Endodermal cell (in vitro differentiated cells): ENCODE measurements around the gene NCKAP5. TPM values are rescaled to one million over a fixed set of nuclear protein-coding genes. Genes with fewer than 3 reads are reported as not detected.
A peak's percentile ranks its signal among the peaks of the same experiment; 100 is the strongest.

ENCODE experiments used
- DNase-seq: peaks from one replicate; pipeline ENCODE4 v3.0.0-alpha.2; 2017
- H3K27ac ChIP-seq: 2 replicates; pipeline ENCODE4 v1.5.1; 2013; ENCODE audit warnings: mild to moderate bottlenecking, low read depth, low read length, moderate library complexity
- H3K27me3 ChIP-seq: 2 replicates; pipeline ENCODE4 v1.6.1; 2013; ENCODE audit warnings: mild to moderate bottlenecking, low read length, moderate library complexity; ENCODE audit not compliant: insufficient read depth, control insufficient read depth, poor library complexity, severe bottlenecking
- H3K36me3 ChIP-seq: 2 replicates; pipeline ENCODE4 v1.7.0; 2013; ENCODE audit warnings: mild to moderate bottlenecking, low read length, moderate library complexity; ENCODE audit not compliant: control insufficient read depth, insufficient read depth
- H3K4me1 ChIP-seq: one replicate; pipeline ENCODE4 v1.7.0; 2013; ENCODE audit warnings: low read length; ENCODE audit not compliant: control insufficient read depth, insufficient read depth
- H3K4me3 ChIP-seq: 2 replicates; pipeline ENCODE4 v1.5.1; 2013; ENCODE audit warnings: mild to moderate bottlenecking, low read length, moderate library complexity
- H3K9ac ChIP-seq: 2 replicates; pipeline ENCODE4 v1.6.1; 2013; ENCODE audit warnings: mild to moderate bottlenecking, low read length, moderate library complexity; ENCODE audit not compliant: poor library complexity, severe bottlenecking; ENCODE audit errors: extremely low read depth
- H3K9me3 ChIP-seq: 2 replicates; pipeline ENCODE4 v1.6.1; 2013; ENCODE audit warnings: mild to moderate bottlenecking, low read length, moderate library complexity; ENCODE audit not compliant: control insufficient read depth
- H3K27ac Mint-ChIP-seq: 2 replicates; pipeline ENCODE4 v1.8.0; 2020; ENCODE audit warnings: mixed read lengths
- H3K27me3 Mint-ChIP-seq: 2 replicates; pipeline ENCODE4 v1.8.0; 2021; ENCODE audit warnings: mild to moderate bottlenecking, mixed read lengths; ENCODE audit not compliant: insufficient read depth
- H3K36me3 Mint-ChIP-seq: 2 replicates; pipeline ENCODE4 v1.8.0; 2020; ENCODE audit warnings: low read depth, mixed read lengths
- H3K4me1 Mint-ChIP-seq: 2 replicates; pipeline ENCODE4 v1.8.0; 2020; ENCODE audit warnings: mixed read lengths
- H3K4me3 Mint-ChIP-seq: 2 replicates; pipeline ENCODE4 v1.8.0; 2020; ENCODE audit warnings: mild to moderate bottlenecking, moderate library complexity, mixed read lengths
- H3K9me3 Mint-ChIP-seq: 2 replicates; pipeline ENCODE4 v1.8.0; 2020; ENCODE audit warnings: mild to moderate bottlenecking, mixed read lengths
- WGBS, 2 experiments: methylation state at CpG; one replicate each; pipeline versions ENCODE4 v1.1.5 to v1.1.7; 2013; ENCODE audit warnings: missing lambda C conversion rate in 2 of 2, mixed read lengths in 1 of 2; ENCODE audit not compliant: insufficient coverage in 1 of 2, insufficient read length in 1 of 2; 5-methylcytosine and 5-hydroxymethylcytosine counted together
- total RNA-seq, 2 donors: library from RNA; stranded (reverse); fragmentation: NEBNext Ultra II Directional in 1 of 2; extraction: Animal tissue kit (Norgen Biotek cat#: 25700) in 1 of 2; gene quantifications; 2 replicates in 1 of 2; 3 replicates in 1 of 2; pipeline ENCODE4 v1.2.1, GENCODE V29; 2021
- TF ChIP-seq, protein P1 (sequence below): fragments of 200-600 bp; sonication (generic); conservative IDR thresholded peaks from 2 replicates; pipeline ENCODE4 v1.5.0; 2021; ENCODE audit warnings: antibody characterized with exemption, mild to moderate bottlenecking

The NCKAP5 gene
- total RNA-seq, 2 donors from 2014 or later: 0.58 to 0.92 TPM

DNA sequence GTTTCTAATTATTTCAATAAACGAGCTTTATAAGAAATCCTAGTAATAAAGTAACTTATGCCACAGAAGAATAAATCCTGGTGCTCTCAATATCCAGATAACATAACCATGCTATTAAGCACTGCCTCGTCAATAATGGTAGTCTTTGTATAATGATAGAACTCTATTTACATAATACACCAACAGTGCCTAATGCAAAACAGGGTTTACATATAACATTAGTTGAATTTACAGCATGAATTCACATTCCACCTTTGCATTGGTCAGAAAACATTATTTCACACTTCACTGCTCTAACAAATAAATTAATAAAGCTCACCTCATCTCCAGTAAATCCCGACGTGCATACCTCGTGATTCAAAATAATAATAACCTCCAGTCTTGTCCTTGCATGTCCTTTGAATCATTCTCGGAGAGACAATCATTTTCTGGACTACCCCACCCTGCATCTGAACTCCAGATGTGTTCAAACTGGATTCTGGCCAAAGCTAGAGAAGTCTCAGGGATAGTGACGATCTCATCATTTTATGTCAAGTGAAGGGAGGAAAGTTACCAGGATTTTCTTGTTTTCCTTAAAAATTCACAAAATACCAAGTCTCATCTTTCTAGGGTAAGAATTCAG is 189.2 kb downstream of the NCKAP5 start:
- Mint-ChIP-seq H3K9me3 (peaks cover 2% of the 10 kb centered on the region), H3K36me3 (no peaks in the 10 kb centered on the region), H3K27ac (no peak overlapping the region), H3K27me3 (no peaks in the 10 kb centered on the region), H3K4me3 (no peak overlapping the region), H3K4me1 (peaks cover 15% of the 10 kb centered on the region)
- H3K9me3 ChIP-seq: peaks cover 5% of the 10 kb centered on the region
- no peak overlapping the region for H3K9ac ChIP-seq
- H3K4me1 ChIP-seq: peaks cover 11% of the 10 kb centered on the region
- WGBS, 2 experiments: 91 to 100% methylated on average over 4 to 6 of the region's 7 CpGs
- no peak overlapping the region for H3K27ac ChIP-seq
- no peak overlapping the region for H3K4me3 ChIP-seq
- TF ChIP-seq, protein P1, sequence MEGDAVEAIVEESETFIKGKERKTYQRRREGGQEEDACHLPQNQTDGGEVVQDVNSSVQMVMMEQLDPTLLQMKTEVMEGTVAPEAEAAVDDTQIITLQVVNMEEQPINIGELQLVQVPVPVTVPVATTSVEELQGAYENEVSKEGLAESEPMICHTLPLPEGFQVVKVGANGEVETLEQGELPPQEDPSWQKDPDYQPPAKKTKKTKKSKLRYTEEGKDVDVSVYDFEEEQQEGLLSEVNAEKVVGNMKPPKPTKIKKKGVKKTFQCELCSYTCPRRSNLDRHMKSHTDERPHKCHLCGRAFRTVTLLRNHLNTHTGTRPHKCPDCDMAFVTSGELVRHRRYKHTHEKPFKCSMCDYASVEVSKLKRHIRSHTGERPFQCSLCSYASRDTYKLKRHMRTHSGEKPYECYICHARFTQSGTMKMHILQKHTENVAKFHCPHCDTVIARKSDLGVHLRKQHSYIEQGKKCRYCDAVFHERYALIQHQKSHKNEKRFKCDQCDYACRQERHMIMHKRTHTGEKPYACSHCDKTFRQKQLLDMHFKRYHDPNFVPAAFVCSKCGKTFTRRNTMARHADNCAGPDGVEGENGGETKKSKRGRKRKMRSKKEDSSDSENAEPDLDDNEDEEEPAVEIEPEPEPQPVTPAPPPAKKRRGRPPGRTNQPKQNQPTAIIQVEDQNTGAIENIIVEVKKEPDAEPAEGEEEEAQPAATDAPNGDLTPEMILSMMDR: no peak
- H3K36me3 ChIP-seq: no peaks in the 10 kb centered on the region
- no peak for DNase-seq
- no peaks in the 10 kb centered on the region for H3K27me3 ChIP-seq

DNA sequence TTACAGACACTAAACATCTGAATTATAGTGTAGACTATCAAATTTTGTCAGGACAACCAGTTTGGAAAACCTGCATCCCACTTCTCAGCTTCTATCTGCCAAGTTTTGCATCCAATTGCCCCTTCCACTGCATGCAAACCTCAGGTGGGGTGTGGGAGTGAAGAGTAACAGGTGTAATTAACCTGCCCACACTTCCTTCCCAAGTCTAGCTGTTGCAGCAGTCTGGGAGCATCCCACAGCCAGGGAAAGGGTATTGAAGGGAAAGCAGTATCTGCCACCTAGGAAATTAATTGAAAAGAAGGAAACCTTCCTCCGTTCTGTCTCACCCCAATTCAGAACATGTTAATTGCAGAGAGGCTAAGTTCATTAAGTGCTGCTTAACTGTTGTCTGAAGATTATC is 189.9 kb downstream of the NCKAP5 start:
- TF ChIP-seq, protein P1: no peak
- WGBS, 2 experiments: 40% methylated on average over 1 of the region's 1 CpG; no CpG with 5 or more reads in 1 of the 2 experiments
- H3K27ac ChIP-seq: no peak overlapping the region
- no peak for DNase-seq
- no peaks in the 10 kb centered on the region for H3K27me3 ChIP-seq
- H3K9me3 Mint-ChIP-seq: peaks cover 2% of the 10 kb centered on the region
- H3K4me3 ChIP-seq: no peak overlapping the region
- no peak overlapping the region for H3K4me3 Mint-ChIP-seq
- no peaks in the 10 kb centered on the region for H3K36me3 Mint-ChIP-seq
- H3K27me3 Mint-ChIP-seq: no peaks in the 10 kb centered on the region
- no peak overlapping the region for H3K27ac Mint-ChIP-seq
- no peak overlapping the region for H3K9ac ChIP-seq
- no peaks in the 10 kb centered on the region for H3K36me3 ChIP-seq
- H3K9me3 ChIP-seq: peaks cover 5% of the 10 kb centered on the region
- H3K4me1 Mint-ChIP-seq: peaks cover 15% of the 10 kb centered on the region
- peaks cover 11% of the 10 kb centered on the region for H3K4me1 ChIP-seq

DNA sequence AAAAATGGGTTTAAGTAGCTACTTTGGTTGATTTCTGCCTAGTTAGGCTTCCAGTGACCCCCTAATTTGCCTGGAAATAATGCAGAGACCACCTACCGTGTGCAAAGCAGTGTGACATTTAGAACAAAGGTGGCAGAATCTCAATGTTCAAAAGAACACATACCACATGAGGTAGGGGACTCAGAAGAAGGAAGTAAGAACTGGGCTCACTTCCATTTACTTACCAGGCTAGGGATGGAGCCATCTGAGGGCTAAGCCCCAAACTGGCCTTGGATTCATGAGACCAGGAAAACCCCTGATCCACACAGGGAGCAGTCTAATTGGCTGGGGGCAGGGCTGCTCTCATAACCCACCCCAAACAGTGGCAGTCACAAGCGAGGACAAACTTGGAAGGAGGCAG is 190.7 kb downstream of the NCKAP5 start:
- DNase-seq: peak; percentile 56
- 20 to 51% methylated on average over 1 to 2 of the region's 2 CpGs for WGBS, 2 experiments
- no peaks in the 10 kb centered on the region for H3K27me3 ChIP-seq
- peaks cover 2% of the 10 kb centered on the region for H3K9me3 Mint-ChIP-seq
- no peak overlapping the region for H3K9ac ChIP-seq
- no peak overlapping the region for H3K27ac ChIP-seq
- no peaks in the 10 kb centered on the region for H3K36me3 Mint-ChIP-seq
- H3K4me3 Mint-ChIP-seq: no peak overlapping the region
- H3K4me3 ChIP-seq: no peak overlapping the region
- peaks cover 15% of the 10 kb centered on the region for H3K4me1 Mint-ChIP-seq
- peaks cover 11% of the 10 kb centered on the region for H3K4me1 ChIP-seq
- H3K9me3 ChIP-seq: peaks cover 5% of the 10 kb centered on the region
- no peaks in the 10 kb centered on the region for H3K36me3 ChIP-seq
- H3K27me3 Mint-ChIP-seq: no peaks in the 10 kb centered on the region
- H3K27ac Mint-ChIP-seq: peak overlapping the region; percentile 68
- TF ChIP-seq, protein P1: no peak
